Neural cell (in vitro differentiated cells): Measurements from ENCODE around the gene CBLB. TPM values are rescaled to one million over a fixed set of nuclear protein-coding genes. Genes with fewer than 3 reads are reported as not detected.

ENCODE experiments used
- H2AFZ ChIP-seq: fragments of 200-600, 300-800 bp; sonication (generic), shearing (Covaris generic); 2 replicates; pipeline ENCODE4 v1.6.0; 2014; ENCODE audit warnings: low read depth, mild to moderate bottlenecking, antibody characterized with exemption, low read length, moderate library complexity
- H3F3A ChIP-seq: fragments of 200-600 bp; shearing (Covaris generic); 2 replicates; pipeline ENCODE4 v1.6.1; 2016; ENCODE audit warnings: mild to moderate bottlenecking, moderate library complexity, mixed read lengths, antibody characterized with exemption, low read length; ENCODE audit not compliant: insufficient read depth, poor library complexity, severe bottlenecking
- H3K27ac ChIP-seq: fragments of 200-600, 300-800 bp; sonication (generic), shearing (Covaris generic); 2 replicates; pipeline ENCODE4 v1.5.1; 2014; ENCODE audit warnings: mild to moderate bottlenecking, low read length, moderate library complexity
- H3K27me3 ChIP-seq: fragments of 300-800, 200-600 bp; sonication (generic), shearing (Covaris generic); 2 replicates; pipeline ENCODE4 v1.6.0; 2014; ENCODE audit warnings: mild to moderate bottlenecking, low read depth, low read length, moderate library complexity; ENCODE audit not compliant: insufficient read depth
- H3K36me3 ChIP-seq: fragments of 300-800, 200-600 bp; sonication (generic), shearing (Covaris generic); 2 replicates; pipeline ENCODE4 v1.5.1; 2014; ENCODE audit warnings: mild to moderate bottlenecking, antibody characterized with exemption, low read length, moderate library complexity; ENCODE audit not compliant: insufficient read depth
- H3K4me2 ChIP-seq: fragments of 300-800, 200-600 bp; sonication (generic), shearing (Covaris generic); 2 replicates; pipeline ENCODE4 v1.6.0; 2014; ENCODE audit warnings: mild to moderate bottlenecking, low read length
- H3K4me3 ChIP-seq: fragments of 300-800, 200-600 bp; sonication (generic), shearing (Covaris generic); 2 replicates; pipeline ENCODE4 v1.5.1; 2014; ENCODE audit warnings: mild to moderate bottlenecking, low read length, moderate library complexity
- H3K79me2 ChIP-seq: fragments of 200-600 bp; shearing (Covaris generic); replicated peaks from 2 replicates; pipeline ENCODE4 v1.6.0; 2014; ENCODE audit warnings: mild to moderate bottlenecking, low read length, moderate library complexity; ENCODE audit not compliant: insufficient read depth
- H3K9ac ChIP-seq: fragments of 300-800, 200-600 bp; sonication (generic), shearing (Covaris generic); 2 replicates; pipeline ENCODE4 v1.6.1; 2016; ENCODE audit warnings: mild to moderate bottlenecking, low read length, mixed read lengths
- H3K9me2 ChIP-seq: fragments of 200-600 bp; shearing (Covaris generic); 2 replicates; pipeline ENCODE4 v1.6.1; 2016; ENCODE audit warnings: mild to moderate bottlenecking, low read length, mixed read lengths; ENCODE audit not compliant: insufficient read depth
- H3K9me3 ChIP-seq: fragments of 200-600, 300-800 bp; sonication (generic), shearing (Covaris generic); 2 replicates; pipeline ENCODE4 v1.6.1; 2016; ENCODE audit warnings: mild to moderate bottlenecking, mixed run types, low read length, moderate library complexity, mixed read lengths
- H4K20me1 ChIP-seq: fragments of 200-600 bp; shearing (Covaris generic); 2 replicates; pipeline ENCODE4 v1.6.1; 2016; ENCODE audit warnings: mild to moderate bottlenecking, mixed run types; ENCODE audit not compliant: insufficient read depth
- CTCF ChIP-seq: fragments of 450-650 bp; IDR thresholded peaks from 2 replicates; pipeline ENCODE4 v1.5.1; 2014; ENCODE audit warnings: antibody characterized with exemption, mild to moderate bottlenecking, moderate library complexity; ENCODE audit not compliant: poor library complexity, severe bottlenecking
- EP300 ChIP-seq: fragments of 450-650 bp; conservative IDR thresholded peaks from 2 replicates; pipeline ENCODE4 v1.6.1; 2014; ENCODE audit warnings: antibody characterized with exemption, mild to moderate bottlenecking, moderate library complexity; ENCODE audit not compliant: poor library complexity, severe bottlenecking
- EZH2 ChIP-seq: fragments of 200-600, 300-800 bp; shearing (Covaris generic), sonication (generic); IDR thresholded peaks from 2 replicates; pipeline ENCODE4 v1.6.1; 2014; ENCODE audit warnings: antibody characterized with exemption, low read length, borderline replicate concordance, mild to moderate bottlenecking; ENCODE audit not compliant: insufficient read depth, poor library complexity, severe bottlenecking
- MXI1 ChIP-seq: fragments of 450-650 bp; conservative IDR thresholded peaks from 2 replicates; pipeline ENCODE4 v1.6.1; 2014; ENCODE audit warnings: antibody characterized with exemption, mild to moderate bottlenecking; ENCODE audit not compliant: poor library complexity, severe bottlenecking
- POLR2AphosphoS5 ChIP-seq: IDR thresholded peaks from 2 replicates; pipeline ENCODE4 v1.6.1; 2012
- RAD21 ChIP-seq: fragments of 450-650 bp; conservative IDR thresholded peaks from 2 replicates; pipeline ENCODE4 v1.6.1; 2014; ENCODE audit warnings: antibody characterized with exemption, mild to moderate bottlenecking, moderate library complexity
- REST ChIP-seq: IDR thresholded peaks from 2 replicates; pipeline ENCODE4 v1.6.1; 2012; ENCODE audit warnings: borderline replicate concordance
- SMC3 ChIP-seq: fragments of 450-650 bp; conservative IDR thresholded peaks from 2 replicates; pipeline ENCODE4 v1.6.1; 2014; ENCODE audit warnings: antibody characterized with exemption, mild to moderate bottlenecking, moderate library complexity; ENCODE audit not compliant: poor library complexity
- TAF1 ChIP-seq: IDR thresholded peaks from 2 replicates; pipeline ENCODE4 v1.6.1; 2012; ENCODE audit warnings: low read depth
- polyA plus RNA-seq: library from polyadenylated mRNA; depleted of rRNA; stranded (reverse); fragments of >200 nt; gene quantifications from 2 replicates; pipeline ENCODE4 v1.2.3, GENCODE V29; 2014

Gene CBLB
- polyA plus RNA-seq, 1 donor from 2014 or later, result 36.4 TPM

- no peaks in the 10 kb centered on the region for H3K9me2 ChIP-seq
- no peaks in the 10 kb centered on the region for H3K9me3 ChIP-seq
- no peaks in the 10 kb centered on the region for H4K20me1 ChIP-seq
- H3K9ac ChIP-seq, result no peak overlapping the region
- H3K36me3 ChIP-seq, result no peaks in the 10 kb centered on the region
- H2AFZ ChIP-seq, result no peak overlapping the region
- H3F3A ChIP-seq, result no peaks in the 10 kb centered on the region
- TF ChIP-seq EP300, result no peak
- no peak for TF ChIP-seq MXI1
- no peak for TF ChIP-seq REST
- no peak for TF ChIP-seq RAD21
- no peak for TF ChIP-seq TAF1
- no peak for TF ChIP-seq POLR2AphosphoS5
- no peak for TF ChIP-seq SMC3
- TF ChIP-seq EZH2, result no peak
- no peak for TF ChIP-seq CTCF
- H3K27me3 ChIP-seq, result no peaks in the 10 kb centered on the region
- no peak overlapping the region for H3K4me3 ChIP-seq
- H3K79me2 ChIP-seq, result no peaks in the 10 kb centered on the region
- H3K4me2 ChIP-seq, result no peak overlapping the region
- no peak overlapping the region for H3K27ac ChIP-seq
Observed at GRCh38 chr3:105883798-105884377, 15.1 kb upstream of the CBLB start.

- no peaks in the 10 kb centered on the region for H4K20me1 ChIP-seq
- H2AFZ ChIP-seq, result no peak overlapping the region
- H3K9me2 ChIP-seq, result no peaks in the 10 kb centered on the region
- H3K4me3 ChIP-seq, result no peak overlapping the region
- H3F3A ChIP-seq, result no peaks in the 10 kb centered on the region
- no peaks in the 10 kb centered on the region for H3K36me3 ChIP-seq
- H3K27me3 ChIP-seq, result no peaks in the 10 kb centered on the region
- no peaks in the 10 kb centered on the region for H3K79me2 ChIP-seq
- TF ChIP-seq REST (no peak), EZH2 (no peak), RAD21 (no peak), MXI1 (no peak), EP300 (no peak), TAF1 (no peak), CTCF (no peak), SMC3 (no peak), POLR2AphosphoS5 (no peak)
- no peak overlapping the region for H3K4me2 ChIP-seq
- no peaks in the 10 kb centered on the region for H3K9me3 ChIP-seq
- no peak overlapping the region for H3K27ac ChIP-seq
- no peak overlapping the region for H3K9ac ChIP-seq
Observed at GRCh38 chr3:105880681-105881290, 12.0 kb upstream of the CBLB start.
